Ecto neural progenitor cell (in vitro differentiated cells): Measurements from ENCODE around the gene TRIM32.
"Not testable (repeated sequence)": the region's sequence is repeated elsewhere in the genome, so short reads cannot be mapped to it uniquely, and the experiment has no call there.

Experiments
- DNase-seq: peaks from one replicate; pipeline ENCODE4 v3.0.0-alpha.2; 2018; ENCODE audit warnings: low spot score

The TRIM32 gene

GRCh38 chr9:116674210-116674980 lies 12.7 kb upstream of the TRIM32 start:
- DNase-seq: no peak

- no peak for DNase-seq
Observed at GRCh38 chr9:116683535-116683934, 3.6 kb upstream of the TRIM32 start.

GRCh38 chr9:116685166-116685565 lies 1.9 kb upstream of the TRIM32 start:
- DNase-seq: no peak

GRCh38 chr9:116686135-116686534 lies 970 bp upstream of the TRIM32 start:
- DNase-seq: no peak

GRCh38 chr9:116686693-116687073 lies 422 bp upstream of the TRIM32 start:
- no peak for DNase-seq

- no peak for DNase-seq
Observed at GRCh38 chr9:116687754-116688135, 640 bp downstream of the TRIM32 start.

GRCh38 chr9:116688806-116689485 lies 1.8 kb downstream of the TRIM32 start:
- no peak for DNase-seq

GRCh38 chr9:116689486-116690032 lies 2.5 kb downstream of the TRIM32 start:
- DNase-seq: no peak

GRCh38 chr9:116690805-116691204 lies 3.7 kb downstream of the TRIM32 start:
- DNase-seq: not testable (repeated sequence)

- DNase-seq: no peak
Observed at GRCh38 chr9:116691607-116692006, 4.5 kb downstream of the TRIM32 start.

- DNase-seq: no peak
Observed at GRCh38 chr9:116692616-116693015, 5.5 kb downstream of the TRIM32 start.

- no peak for DNase-seq
Observed at GRCh38 chr9:116693233-116693731, 6.2 kb downstream of the TRIM32 start.

GRCh38 chr9:116694785-116695291 lies 7.7 kb downstream of the TRIM32 start:
- no peak for DNase-seq

GRCh38 chr9:116695438-116695837 lies 8.3 kb downstream of the TRIM32 start:
- no peak for DNase-seq

- no peak for DNase-seq
Observed at GRCh38 chr9:116697362-116697761, 10.3 kb downstream of the TRIM32 start.

- DNase-seq: no peak
Observed at GRCh38 chr9:116697887-116698286, 10.8 kb downstream of the TRIM32 start.

- DNase-seq: no peak
Observed at GRCh38 chr9:116700279-116700678, 13.2 kb downstream of the TRIM32 start.

GRCh38 chr9:116700882-116701865 lies 14.1 kb downstream of the TRIM32 start:
- DNase-seq: no peak

GRCh38 chr9:116701940-116702642 lies 15.0 kb downstream of the TRIM32 start:
- DNase-seq: no peak

GRCh38 chr9:116703634-116704033 lies 16.5 kb downstream of the TRIM32 start:
- no peak for DNase-seq

- no peak for DNase-seq
Observed at GRCh38 chr9:116704470-116704869, 17.4 kb downstream of the TRIM32 start.
